PC-9 (cell line): ENCODE results near the gene DNAJC18.
"Not testable (repeated sequence)": the region's sequence is repeated elsewhere in the genome, so short reads cannot be mapped to it uniquely, and the experiment has no call there.

Source experiments
- CTCF ChIP-seq: fragments of 200-600 bp; sonication (generic); conservative IDR thresholded peaks from 2 replicates; pipeline ENCODE4 v1.6.1; 2017; ENCODE audit warnings: mixed run types, antibody characterized with exemption, mild to moderate bottlenecking, moderate library complexity
- EZH2 ChIP-seq: fragments of 200-600 bp; sonication (generic); IDR thresholded peaks from 2 replicates; pipeline ENCODE4 v1.8.0; 2017; ENCODE audit warnings: antibody characterized with exemption, low read depth

- not testable (repeated sequence) for TF ChIP-seq CTCF, EZH2
Measured at GRCh38 chr5:139409116-139409515, 30.2 kb downstream of the DNAJC18 start.
